Measurements from ENCODE around the gene GPR39. TPM values are rescaled to one million over a fixed set of nuclear protein-coding genes. Genes with fewer than 3 reads are reported as not detected.

Gene GPR39
- total RNA-seq, 1 donor from 2014 or later: 0.20 TPM

DNA sequence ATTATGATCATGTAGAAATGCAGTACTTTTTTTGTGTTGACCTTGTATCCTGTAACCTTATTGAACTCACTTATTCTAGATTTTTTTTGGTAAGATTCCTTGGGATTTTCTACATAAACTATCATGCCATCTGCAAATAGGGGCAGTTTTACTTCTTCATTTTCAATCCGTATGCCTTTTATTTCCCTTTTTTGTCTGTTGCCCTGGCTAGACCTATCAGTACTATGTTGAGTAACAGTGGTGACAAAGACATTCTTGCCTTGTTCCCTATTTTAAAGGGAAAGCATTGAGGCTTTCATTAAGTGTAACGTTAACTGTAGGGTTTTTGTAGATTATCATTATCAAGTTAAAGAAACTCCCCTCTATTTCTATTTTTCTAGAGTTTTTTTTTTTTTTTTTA is 161.1 kb downstream of the GPR39 start:
- TF ChIP-seq CTCF (IDR thresholded peaks at IDR 0.05): no peak
- peaks cover 5% of the 10 kb centered on the region for H3K9me3 Mint-ChIP-seq (ENCODE audit: low read depth)
- H3K27ac Mint-ChIP-seq (ENCODE audit: unreplicated experiment): no peak overlapping the region

GRCh38 chr2:132581591-132581990 is 165.0 kb downstream of the GPR39 start:
- no peak for TF ChIP-seq CTCF (IDR thresholded peaks at IDR 0.05)
- Mint-ChIP-seq H3K4me3 (ENCODE audit: unreplicated experiment) (no peak overlapping the region), H3K36me3 (ENCODE audit: low read depth) (no peaks in the 10 kb centered on the region), H3K27ac (ENCODE audit: unreplicated experiment) (no peak overlapping the region), H3K4me1 (ENCODE audit: low read depth) (no peaks in the 10 kb centered on the region), H3K9me3 (ENCODE audit: low read depth) (no peaks in the 10 kb centered on the region), H3K27me3 (ENCODE audit: low read depth) (peaks cover 12% of the 10 kb centered on the region)
- DNase-seq (ENCODE audit: low spot score): no peak

More for the DNA sequence above, 161.1 kb downstream of the GPR39 start:
- H3K4me1 Mint-ChIP-seq (ENCODE audit: low read depth): no peaks in the 10 kb centered on the region
- no peak for DNase-seq (ENCODE audit: low spot score)
- H3K36me3 Mint-ChIP-seq (ENCODE audit: low read depth): no peaks in the 10 kb centered on the region
- H3K27me3 Mint-ChIP-seq (ENCODE audit: low read depth): peaks cover 7% of the 10 kb centered on the region
- no peak overlapping the region for H3K4me3 Mint-ChIP-seq (ENCODE audit: unreplicated experiment)

GRCh38 chr2:132581991-132582738 is 165.6 kb downstream of the GPR39 start:
- no peak for TF ChIP-seq CTCF (IDR thresholded peaks at IDR 0.05)
- no peaks in the 10 kb centered on the region for H3K9me3 Mint-ChIP-seq (ENCODE audit: low read depth)
- no peak overlapping the region for H3K27ac Mint-ChIP-seq (ENCODE audit: unreplicated experiment)
- no peak for DNase-seq (ENCODE audit: low spot score)
- no peaks in the 10 kb centered on the region for H3K36me3 Mint-ChIP-seq (ENCODE audit: low read depth)
- no peaks in the 10 kb centered on the region for H3K4me1 Mint-ChIP-seq (ENCODE audit: low read depth)
- H3K27me3 Mint-ChIP-seq (ENCODE audit: low read depth): peaks cover 12% of the 10 kb centered on the region
- no peak overlapping the region for H3K4me3 Mint-ChIP-seq (ENCODE audit: unreplicated experiment)

DNA sequence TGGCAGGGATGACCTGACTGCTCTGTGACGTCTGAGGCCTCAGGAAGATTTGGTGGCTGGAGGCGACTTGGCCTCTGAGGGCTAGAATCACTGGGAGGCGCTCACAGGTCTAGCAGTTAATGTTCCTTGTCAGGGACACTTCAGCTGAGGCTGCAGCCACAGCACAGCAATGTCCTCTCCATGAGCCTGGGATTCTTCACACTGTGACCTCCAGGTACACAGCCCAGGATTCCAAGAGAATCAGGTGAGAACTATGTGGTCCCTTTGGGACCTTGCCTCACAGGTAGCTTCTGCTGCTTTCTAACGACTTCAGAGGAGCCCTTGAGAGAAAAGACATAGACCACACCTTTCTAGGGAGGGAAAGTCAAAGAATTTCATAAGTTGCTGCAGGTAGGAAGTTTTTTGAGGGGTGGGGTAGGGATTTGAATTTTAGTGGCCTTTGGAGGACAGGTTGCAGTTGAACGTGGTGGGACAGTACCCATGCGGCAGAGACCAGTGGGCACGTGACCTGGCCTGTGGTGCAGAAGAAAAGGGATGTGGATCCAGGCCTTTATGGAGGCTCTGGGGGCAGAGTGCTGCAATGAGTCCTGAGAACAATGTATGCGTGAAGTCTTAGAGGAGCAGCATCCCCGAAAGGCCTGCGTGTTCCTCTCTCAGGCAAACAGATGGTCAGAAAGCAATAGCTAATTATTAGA is 167.2 kb downstream of the GPR39 start:
- TF ChIP-seq CTCF (IDR thresholded peaks at IDR 0.05): no peak
- no peaks in the 10 kb centered on the region for H3K36me3 Mint-ChIP-seq (ENCODE audit: low read depth)
- peaks cover 16% of the 10 kb centered on the region for H3K27me3 Mint-ChIP-seq (ENCODE audit: low read depth)
- no peaks in the 10 kb centered on the region for H3K4me1 Mint-ChIP-seq (ENCODE audit: low read depth)
- H3K9me3 Mint-ChIP-seq (ENCODE audit: low read depth): no peaks in the 10 kb centered on the region
- H3K27ac Mint-ChIP-seq (ENCODE audit: unreplicated experiment): no peak overlapping the region
- no peak for DNase-seq (ENCODE audit: low spot score)
- H3K4me3 Mint-ChIP-seq (ENCODE audit: unreplicated experiment): no peak overlapping the region

GRCh38 chr2:132584976-132585817 is 168.6 kb downstream of the GPR39 start:
- H3K4me1 Mint-ChIP-seq (ENCODE audit: low read depth): no peaks in the 10 kb centered on the region

More at GRCh38 chr2:132584976-132585817, 168.6 kb downstream of the GPR39 start:
- Mint-ChIP-seq H3K9me3 (ENCODE audit: low read depth) (no peaks in the 10 kb centered on the region), H3K36me3 (ENCODE audit: low read depth) (no peaks in the 10 kb centered on the region), H3K27ac (ENCODE audit: unreplicated experiment) (no peak overlapping the region), H3K4me3 (ENCODE audit: unreplicated experiment) (no peak overlapping the region), H3K27me3 (ENCODE audit: low read depth) (peaks cover 10% of the 10 kb centered on the region)
- no peak for TF ChIP-seq CTCF (IDR thresholded peaks at IDR 0.05)
- no peak for DNase-seq (ENCODE audit: low spot score)
